ENCODE data around the gene DPYD.

The DPYD gene

GRCh38 chr1:97901017-97901658 is 19.7 kb downstream of the DPYD start:
- in situ Hi-C loops (cut with HindIII; ENCODE audit: low sequenced_read_pairs): no loop called here
- peak; percentile 44 for DNase-seq (ENCODE audit: low read depth, low spot score)
- TF ChIP-seq CTCF (IDR thresholded peaks at IDR 0.05; ENCODE audit: low read depth, low read length): no peak
- H3K4me3 ChIP-seq (ENCODE audit: low read depth, low read length): no peak overlapping the region

GRCh38 chr1:97898948-97899347 is 21.9 kb downstream of the DPYD start:
- peak; percentile 20 for DNase-seq (ENCODE audit: low read depth, low spot score)
- in situ Hi-C loops (cut with HindIII; ENCODE audit: low sequenced_read_pairs): no loop called here
- no peak for TF ChIP-seq CTCF (IDR thresholded peaks at IDR 0.05; ENCODE audit: low read depth, low read length)
- H3K4me3 ChIP-seq (ENCODE audit: low read depth, low read length): no peak overlapping the region

- H3K4me3 ChIP-seq (ENCODE audit: low read depth, low read length): no peak overlapping the region
- in situ Hi-C loops (cut with HindIII; ENCODE audit: low sequenced_read_pairs): no loop called here
- DNase-seq (ENCODE audit: low read depth, low spot score): no peak
- no peak for TF ChIP-seq CTCF (IDR thresholded peaks at IDR 0.05; ENCODE audit: low read depth, low read length)
Observed at GRCh38 chr1:97895278-97895677, 25.6 kb downstream of the DPYD start.

GRCh38 chr1:97893844-97894243 is 27.0 kb downstream of the DPYD start:
- TF ChIP-seq CTCF (IDR thresholded peaks at IDR 0.05; ENCODE audit: low read depth, low read length): no peak
- in situ Hi-C loops (cut with HindIII; ENCODE audit: low sequenced_read_pairs): no loop called here
- no peak overlapping the region for H3K4me3 ChIP-seq (ENCODE audit: low read depth, low read length)
- DNase-seq (ENCODE audit: low read depth, low spot score): no peak

- no peak overlapping the region for H3K4me3 ChIP-seq (ENCODE audit: low read depth, low read length)
- in situ Hi-C loops (cut with HindIII; ENCODE audit: low sequenced_read_pairs): no loop called here
- no peak for DNase-seq (ENCODE audit: low read depth, low spot score)
- no peak for TF ChIP-seq CTCF (IDR thresholded peaks at IDR 0.05; ENCODE audit: low read depth, low read length)
Observed at GRCh38 chr1:97886199-97886598, 34.6 kb downstream of the DPYD start.

GRCh38 chr1:97883823-97884222 is 37.0 kb downstream of the DPYD start:
- H3K4me3 ChIP-seq (ENCODE audit: low read depth, low read length): no peak overlapping the region
- no peak for DNase-seq (ENCODE audit: low read depth, low spot score)
- no peak for TF ChIP-seq CTCF (IDR thresholded peaks at IDR 0.05; ENCODE audit: low read depth, low read length)
- in situ Hi-C loops (cut with HindIII; ENCODE audit: low sequenced_read_pairs): no loop called here
